NCI-H748 (cell line): ENCODE measurements around the gene PCARE.
A peak's percentile ranks its signal among the peaks of the same experiment; 100 is the strongest.
"Not testable (repeated sequence)": the region's sequence is repeated elsewhere in the genome, so short reads cannot be mapped to it uniquely, and the experiment has no call there.

ENCODE experiments used
- DNase-seq: peaks from one replicate; lab custom pipeline; 2025; ENCODE audit not compliant: unreplicated experiment; lab: John Stamatoyannopoulos, UW

PCARE gene

DNA sequence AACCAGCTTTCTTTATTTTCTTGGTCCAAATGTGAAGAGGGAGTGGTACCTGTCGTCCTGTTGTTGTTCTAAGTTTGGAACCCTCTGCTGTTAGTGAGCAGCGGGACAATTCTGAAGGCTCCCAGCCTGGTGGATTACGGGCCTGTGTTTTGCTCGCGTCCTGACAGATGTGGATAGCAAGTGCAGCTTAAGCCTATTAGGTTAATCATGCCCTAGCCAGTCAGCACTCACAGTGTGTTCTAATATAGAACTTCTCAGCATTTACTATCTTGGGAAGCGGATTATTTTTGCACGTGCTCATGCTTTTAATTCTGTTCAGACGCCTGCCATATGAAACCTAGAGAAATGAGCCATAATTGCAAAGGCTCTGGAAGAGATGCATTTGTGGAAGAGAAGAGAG is at the start of gene PCARE:
PCARE (minus strand) TSS at position 113 of the 400 bp plus-strand sequence. CDS start 262 bp downstream, outside the sequence.
- no peak for DNase-seq

DNA sequence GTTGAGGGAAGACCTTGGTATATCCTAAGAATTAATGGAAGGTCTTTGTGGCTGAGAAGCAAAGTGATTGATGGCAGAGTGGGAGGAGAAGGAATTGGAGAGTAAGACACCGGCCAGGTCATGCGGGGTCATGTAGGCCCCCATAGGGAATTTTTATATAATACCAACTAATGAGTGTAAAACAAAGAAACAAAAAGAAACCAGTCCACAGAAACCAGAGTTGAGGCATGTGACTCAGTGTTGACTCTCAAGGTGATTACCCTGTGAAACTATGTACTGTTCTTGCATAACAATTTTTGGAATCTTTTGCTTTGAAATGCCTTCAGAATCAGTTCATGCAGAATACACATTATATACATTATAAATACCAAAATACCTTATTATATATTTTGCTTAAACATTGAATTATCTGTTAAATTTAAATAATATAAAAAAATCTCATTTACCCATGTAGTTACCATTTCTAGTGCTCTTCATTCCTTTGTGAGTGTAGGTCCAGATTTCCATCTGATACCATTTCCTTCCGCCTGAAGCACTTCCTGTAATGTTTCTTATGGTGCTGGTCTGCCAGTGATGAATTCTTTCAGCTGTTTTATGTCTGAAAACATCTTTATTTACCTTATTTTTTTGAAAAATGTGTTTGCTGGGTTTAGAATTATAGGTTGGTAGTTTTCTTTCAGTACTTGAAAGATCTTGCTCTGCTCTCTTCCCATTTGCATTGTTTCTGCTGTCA is 49.5 kb upstream of the PCARE start:
- DNase-seq: no peak

DNA sequence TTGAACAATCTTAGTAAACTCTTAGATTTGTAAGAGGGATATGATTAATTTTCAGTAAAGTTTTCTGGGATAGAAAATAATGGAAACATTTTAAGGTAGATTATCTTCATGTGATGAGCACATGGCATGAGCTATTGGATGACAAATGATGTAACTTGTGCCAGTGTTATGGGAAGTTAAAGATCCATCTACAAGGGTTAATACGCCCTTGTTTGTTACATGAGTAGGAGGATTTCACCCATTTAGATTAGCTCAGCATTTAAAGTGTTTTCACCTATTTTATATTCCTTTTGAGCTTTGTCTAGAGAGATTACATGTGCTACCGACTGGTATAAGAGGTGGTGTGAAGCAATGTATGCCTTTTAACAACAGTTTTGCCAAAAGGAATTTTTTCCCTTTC is 46.5 kb upstream of the PCARE start:
- DNase-seq: no peak

DNA sequence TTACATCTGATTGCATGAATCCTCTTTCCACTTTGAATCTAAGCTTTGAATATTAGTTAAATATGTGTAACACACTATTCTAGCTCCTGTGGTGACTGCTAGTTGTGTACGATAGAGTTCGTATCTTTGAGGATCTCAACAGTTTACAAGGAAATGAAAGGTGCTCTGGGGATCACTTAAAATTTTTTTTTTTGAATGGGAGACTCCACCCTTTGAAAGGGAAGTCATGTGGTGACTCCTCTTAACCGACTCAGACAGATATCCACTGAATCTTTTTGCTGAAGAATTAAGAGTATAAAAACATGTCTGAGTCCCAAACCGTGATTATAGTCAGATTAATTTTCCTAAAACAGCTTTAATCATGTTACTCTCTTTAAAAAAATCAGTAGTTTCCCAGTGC is 44.9 kb upstream of the PCARE start:
- DNase-seq: no peak

DNA sequence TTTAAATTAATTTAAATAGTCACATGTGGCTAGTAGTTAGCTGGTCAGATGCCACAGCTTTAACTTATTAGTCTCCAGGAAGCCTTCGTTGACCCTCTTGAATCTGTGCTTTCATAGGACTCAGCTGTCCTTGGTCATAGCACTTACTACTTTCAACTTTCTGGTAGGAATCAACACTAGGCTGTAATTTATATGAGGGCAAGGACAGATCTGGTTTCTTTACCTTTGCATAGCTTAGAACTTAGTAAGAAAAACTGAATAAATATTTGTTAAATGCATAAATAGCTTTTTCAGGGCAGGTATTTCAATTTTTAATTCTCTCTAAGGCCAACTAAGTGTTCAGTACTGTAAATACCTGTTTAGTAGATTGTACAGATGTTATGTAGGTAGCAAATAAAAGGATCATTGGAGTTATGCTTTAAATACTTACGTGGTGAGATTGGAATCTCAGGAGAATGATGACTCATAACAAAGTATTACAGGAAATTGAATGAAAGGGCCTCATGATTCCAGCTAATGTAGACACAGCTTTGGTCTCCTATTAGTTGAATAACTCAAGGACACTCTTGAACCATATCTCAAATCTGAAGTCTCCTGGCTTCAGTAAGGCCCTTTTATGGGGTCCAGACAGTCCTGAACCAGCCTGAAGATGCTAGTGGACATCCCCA is 43.4 kb upstream of the PCARE start:
- DNase-seq: no peak

DNA sequence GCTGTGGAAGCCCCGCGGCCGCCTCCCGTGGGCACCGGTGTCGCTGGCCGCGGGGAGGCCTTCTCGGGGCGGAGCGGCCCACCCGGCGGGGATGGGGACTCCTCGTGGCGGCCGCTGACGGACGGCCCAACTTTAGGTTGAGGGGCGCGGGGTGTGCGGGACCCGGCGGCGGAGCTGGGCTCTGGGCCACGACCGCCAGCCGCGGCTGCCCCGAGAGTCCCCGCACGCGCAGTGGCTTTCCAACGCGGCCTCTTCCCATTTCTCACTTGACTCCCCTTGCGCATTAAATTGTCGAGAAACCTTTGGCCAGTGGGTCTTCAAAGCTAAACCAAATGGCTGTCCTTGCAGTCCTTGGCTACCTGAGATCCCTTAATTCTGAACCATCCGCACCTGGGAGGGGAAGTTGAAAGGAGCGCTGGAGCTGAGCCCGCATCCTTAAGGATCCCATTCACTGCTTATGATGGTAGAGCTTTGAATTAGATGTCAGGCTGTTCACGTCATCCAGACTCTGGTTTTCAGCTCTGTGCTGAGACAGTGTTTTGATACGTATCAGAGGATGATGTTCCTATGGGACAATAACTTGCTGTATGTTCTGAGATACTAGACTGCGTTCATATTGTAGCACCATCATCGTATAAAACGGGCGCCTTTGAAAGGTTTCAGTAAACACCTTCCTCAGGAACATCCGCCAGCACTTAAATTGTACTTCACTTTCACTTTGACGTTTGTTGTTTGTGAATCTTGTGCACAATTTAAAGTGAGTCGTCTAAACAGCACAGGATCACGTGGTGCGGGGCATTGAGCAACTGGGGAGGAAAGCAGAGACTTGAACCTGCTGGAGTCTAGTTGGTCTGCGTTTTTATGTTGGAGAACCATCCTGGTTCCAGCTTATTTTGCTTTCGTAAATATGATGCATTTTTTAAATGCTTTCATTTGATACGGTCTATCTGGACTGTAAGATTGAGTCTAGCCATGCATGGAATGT is 41.8 kb upstream of the PCARE start:
- peak; percentile 45 for DNase-seq

DNA sequence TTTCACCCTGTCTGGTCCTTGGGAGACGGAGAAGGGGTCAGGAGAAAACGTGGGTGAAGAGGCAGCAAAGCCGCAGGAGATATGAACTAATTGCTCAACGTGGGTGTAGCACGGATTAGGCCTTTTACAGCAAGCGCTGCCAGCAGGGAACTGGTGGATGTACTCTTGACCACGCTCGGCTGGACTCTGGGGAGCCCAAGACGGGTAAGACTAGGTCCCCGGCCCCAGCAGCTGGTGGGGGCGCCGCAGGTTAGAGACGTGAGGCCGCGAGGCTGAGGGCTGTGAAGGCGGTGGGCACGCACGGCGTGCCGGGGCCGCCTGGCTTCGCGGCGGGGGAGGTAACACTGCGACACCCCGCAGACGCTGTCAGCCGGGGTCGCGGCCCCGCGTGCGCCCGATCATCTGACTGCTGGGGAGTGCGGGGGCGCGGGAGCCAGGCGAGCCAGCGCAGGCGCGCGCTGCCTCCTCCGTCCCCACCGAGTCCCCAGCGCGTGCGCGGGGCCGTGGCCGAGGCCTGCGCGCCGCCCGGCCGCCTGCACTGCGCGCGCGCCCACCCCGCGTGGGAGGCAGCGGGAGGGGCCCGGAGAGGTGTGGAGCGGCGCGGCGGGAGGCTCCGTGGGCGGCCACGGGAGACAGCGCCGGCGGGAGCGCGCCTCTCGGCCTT is 40.8 kb upstream of the PCARE start, which contains the start of gene CLIP4:
CLIP4 (plus strand) TSS at position 470 of the 664 bp plus-strand sequence. CDS start 5,974 bp downstream, outside the sequence.
- peak; percentile 22 for DNase-seq

DNA sequence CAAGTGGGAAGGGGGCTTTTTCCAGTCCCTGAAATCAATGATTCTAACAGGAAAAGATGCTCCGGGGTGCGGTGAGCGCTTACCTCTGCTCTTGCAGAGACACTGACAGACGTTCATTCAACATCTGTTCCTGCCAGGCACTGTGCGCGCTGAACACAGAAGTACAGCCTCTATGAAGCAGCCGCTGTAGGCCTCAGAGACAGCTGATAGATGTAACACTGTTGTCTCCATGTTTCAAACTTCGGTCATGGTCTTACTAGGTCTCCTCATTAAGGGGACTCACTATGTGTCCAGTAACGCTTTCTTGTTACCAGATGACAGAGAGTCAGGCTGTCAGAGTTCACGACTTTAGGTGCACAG is 40.2 kb upstream of the PCARE start:
- no peak for DNase-seq

DNA sequence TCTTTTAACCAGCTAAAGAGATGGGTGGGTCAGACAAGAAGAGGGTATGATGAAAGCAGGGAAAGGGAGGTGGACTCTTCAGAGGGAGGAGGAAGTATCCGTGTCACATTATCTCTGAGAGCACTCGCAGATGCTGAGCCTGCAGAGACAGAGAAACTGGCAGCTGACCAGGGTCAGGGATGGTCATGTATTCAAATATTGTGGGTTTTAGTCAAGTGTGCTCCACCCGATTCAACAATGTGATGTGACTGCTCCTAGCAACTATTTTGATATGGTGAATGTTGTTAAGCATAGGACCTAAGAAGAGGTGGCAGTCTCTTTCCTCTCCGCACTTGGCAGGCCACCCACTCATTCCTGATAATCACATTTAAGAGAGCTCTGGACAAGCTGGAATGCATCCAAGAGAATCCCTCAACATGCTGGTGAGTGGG is 39.6 kb upstream of the PCARE start:
- peak; percentile 50 for DNase-seq

DNA sequence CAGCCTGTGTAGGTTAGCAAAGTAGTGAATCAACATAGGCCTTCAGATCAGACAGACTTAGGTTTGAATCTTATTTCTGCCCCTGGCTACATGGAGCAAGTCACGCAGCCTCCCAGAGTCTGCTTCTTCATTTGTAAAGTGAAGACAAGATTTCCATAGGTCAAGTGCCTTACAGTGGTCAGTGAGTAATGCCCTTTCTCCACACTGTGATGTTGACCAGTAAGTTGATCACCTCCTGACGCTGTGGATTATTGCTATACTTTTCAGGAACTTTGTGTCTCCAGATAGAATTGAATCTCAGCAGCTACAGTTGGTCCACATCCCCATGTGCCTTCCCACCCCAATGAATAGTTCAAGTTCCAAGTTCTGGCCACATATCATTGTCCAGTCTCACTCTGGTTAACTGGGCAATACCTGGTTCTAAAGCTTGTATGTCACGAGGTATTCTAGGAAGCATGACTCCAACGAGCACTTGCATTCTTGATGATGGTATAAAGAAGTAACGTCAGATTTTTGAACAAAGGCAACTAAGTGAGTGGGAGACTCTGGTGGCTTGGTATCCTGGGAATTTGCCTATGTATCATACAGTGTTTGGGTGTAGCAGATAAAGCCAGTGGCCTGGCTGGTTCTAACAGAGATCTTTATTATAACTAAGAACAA is 38.8 kb upstream of the PCARE start:
- no peak for DNase-seq

DNA sequence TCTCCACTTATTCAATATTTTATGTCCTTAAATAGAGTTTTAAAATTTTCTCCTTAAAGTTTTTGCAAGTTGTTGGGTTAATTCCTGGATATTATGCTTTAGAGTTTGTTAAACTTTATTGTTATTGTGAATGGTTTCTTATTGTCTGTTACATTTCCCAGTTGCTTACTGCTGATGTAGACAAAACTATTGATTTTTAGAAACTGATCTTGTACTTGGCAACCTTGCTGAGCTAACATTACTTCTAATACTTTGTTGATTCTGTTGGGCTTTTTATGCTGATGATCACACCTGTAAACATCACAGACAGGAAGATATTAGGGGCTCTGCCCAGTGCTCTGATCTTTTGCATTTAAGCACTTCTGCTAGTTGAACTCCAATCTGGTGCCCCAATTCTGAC is 38.1 kb upstream of the PCARE start:
- no peak for DNase-seq

DNA sequence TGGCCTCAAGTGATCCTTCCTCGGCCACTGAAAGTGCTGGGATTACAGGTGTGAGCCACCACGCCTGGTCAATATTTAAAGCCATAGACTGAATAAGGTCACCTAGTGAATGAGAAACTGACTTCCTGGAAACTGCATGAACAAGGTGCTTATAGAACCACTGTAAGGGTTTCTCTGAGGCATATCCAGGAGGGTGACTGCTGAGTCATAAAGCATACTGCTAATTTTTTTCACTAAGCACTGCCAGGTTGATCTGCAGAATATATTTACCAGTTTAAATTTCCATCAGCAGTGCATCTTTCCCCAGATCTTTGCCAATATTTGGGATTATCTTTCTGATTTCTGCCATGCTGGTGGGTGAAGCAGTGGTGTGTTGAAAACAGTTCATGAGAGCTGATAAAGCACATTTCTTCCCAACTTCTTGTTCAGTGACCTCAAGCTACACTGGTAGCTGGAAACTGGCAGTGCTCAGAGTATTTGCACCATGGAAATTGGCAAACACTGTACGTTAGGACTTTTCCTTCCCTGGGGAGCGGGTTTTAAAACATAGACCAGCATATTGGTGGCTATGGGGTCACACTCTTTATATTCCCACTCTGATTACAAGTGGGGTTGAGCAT is 36.7 kb upstream of the PCARE start:
- DNase-seq: no peak

DNA sequence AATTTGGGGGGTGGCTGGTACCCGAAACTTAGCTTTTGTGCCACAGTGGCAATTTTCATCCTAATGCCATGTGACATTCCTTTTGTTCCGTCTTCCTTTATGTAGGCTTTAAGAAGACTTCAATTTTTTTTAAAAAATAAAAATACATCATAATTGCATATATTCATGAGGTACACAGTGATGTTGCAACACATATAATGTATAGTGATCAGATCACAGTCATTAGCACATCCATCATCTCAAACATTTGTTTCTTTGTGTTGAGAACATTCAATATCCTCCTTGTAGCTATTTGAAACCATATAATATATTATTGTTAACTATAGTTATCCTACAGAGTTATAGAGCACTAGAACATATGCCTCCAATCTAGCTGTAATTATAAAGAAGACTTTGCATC is 34.9 kb upstream of the PCARE start:
- DNase-seq: no peak

DNA sequence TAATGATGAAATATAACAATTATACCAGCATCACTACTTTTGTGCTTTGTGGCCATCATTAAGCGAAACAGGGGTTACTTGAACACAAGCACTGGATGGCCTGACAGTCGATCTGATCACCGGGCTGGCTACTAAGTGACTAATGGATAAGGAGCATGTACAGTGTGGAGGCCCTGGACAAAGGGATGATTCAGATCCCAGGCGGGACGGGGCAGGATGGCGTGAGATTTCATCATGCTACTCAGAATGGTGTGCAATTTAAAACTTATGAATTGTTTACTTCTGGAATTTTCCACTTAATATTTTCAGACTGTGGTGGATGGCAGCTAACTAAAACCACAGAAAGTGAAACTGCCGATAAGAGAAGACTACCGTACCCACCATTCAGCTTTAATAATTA is 33.9 kb upstream of the PCARE start:
- DNase-seq: no peak

DNA sequence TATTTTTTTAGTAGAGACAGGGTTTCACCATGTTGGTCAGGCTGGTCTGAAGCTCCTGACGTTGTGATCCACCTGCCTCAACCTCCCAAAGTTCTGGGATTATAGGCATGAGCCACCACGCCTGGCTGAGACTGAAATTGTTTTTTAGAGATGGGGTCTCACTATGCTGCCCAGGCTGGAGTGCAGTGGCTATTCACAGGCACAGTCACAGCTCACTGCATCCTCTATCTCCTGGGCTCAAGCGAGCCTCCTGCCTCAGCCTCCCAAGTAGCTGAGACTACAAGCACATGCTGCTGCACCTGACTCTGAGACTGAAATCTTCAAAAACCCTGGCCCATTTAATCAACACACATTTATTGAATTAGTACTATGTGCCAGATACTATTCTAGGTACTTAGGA is 33.2 kb upstream of the PCARE start:
- DNase-seq: not testable (repeated sequence)

DNA sequence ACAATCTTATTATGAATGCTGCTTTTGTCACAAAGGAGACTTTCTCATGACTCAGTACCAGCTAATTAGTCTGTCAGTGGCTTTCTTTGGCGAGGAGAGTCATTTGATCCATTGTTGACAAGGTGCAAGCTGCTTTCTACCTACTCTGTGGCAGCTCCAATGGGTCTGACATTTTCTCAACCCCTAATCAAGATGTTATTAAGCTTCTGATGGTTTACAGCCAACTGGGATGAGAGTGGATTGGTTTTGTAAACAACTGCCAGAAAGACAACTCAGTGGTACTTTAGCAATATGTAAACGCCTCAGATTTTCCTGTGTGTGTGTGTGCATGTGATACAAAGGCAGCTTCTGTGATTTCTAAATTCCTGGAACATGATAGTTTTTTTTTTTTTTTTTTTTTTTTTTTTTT is 32.7 kb upstream of the PCARE start:
- DNase-seq: peak; percentile 40

DNA sequence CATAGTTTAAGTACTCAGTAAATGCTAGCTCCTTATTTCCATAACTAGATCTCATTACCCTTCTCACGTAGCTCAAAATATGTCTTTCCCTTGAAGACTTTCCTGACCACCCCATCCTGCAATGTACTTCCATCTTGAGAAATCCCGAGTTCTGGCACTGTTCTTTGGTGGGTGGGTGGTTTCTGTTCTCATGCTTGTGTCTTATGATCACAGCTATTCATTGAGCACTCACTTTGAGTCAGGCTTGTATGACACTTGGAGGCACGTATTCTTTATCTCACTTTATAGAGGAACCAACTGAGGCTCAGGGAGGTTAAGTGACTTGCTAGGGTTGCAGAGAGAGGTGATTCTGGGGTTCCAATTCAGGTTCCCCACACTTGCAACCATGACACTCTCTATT is 31.9 kb upstream of the PCARE start:
- DNase-seq: no peak

DNA sequence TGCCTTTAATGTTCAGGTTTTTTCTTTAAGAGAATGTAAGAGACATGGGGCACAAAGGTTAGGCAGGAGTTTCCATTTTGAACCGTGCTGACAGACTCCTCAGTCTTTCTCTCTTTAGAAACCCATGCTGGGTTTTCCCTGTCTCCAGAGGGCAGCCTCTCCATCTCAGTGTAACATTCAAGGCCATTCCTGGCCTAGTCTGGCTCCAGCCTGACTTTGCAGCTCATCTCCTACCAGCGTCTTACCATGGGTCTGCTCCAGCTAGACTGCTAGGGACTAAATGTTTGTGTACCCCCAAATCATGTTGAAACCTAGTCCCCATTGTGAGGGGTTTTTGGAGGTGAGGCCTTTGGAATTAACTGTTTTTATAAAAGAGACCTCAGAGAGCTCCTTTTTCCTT is 31.1 kb upstream of the PCARE start:
- no peak for DNase-seq

DNA sequence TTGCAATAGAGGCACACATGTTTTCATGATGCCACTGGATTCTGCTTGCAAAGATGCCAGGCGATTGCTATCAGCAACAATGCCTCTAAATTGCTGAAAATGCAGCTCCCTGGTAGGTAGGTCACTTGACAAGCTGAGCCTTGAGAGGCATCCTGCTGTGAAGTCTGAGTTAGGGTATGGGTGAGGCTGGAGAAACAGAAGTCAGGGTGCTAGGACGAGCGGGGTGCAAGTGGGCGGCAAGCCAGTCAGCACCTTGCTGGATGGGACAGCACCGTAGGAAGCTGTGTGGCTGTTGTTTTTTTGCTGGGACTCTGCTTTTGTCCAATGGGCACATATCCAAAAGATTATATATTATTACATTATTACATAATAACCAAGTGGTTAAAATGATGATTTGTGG is 30.4 kb upstream of the PCARE start:
- DNase-seq: no peak

DNA sequence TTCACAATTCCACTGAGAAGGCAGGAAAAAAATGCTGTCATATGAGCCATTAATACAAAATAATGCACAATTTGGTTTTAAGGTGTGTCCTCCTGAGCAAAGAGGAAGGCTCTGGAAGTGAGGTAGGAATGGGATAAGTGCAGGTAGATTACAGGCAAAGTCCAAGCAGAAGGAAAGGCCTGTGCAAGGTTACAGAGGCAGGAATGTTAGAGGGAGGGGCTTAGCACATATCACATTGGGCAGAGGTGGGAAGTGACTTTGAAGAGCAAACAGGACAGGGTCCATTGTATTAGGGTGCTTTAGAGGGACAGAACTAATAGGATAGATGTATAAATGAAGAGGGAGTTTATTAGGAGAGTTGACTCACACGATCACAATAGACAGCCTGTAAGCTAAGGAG is 26.2 kb upstream of the PCARE start:
- no peak for DNase-seq
